SU-DHL-6 (cell line): Measurements from ENCODE around the gene MCHR1.

ENCODE experiments used
- CTCF ChIP-seq: fragments of 200-600 bp; sonication (generic); IDR thresholded peaks from one replicate; pipeline ENCODE4 v1.5.1; 2017; ENCODE audit warnings: antibody characterized with exemption, mild to moderate bottlenecking, low read length, moderate library complexity; ENCODE audit not compliant: insufficient read depth, poor library complexity, severe bottlenecking
- EZH2phosphoT487 ChIP-seq: fragments of 200-600 bp; sonication (generic), shearing (Covaris generic); conservative IDR thresholded peaks from 2 replicates; pipeline ENCODE4 v1.6.1; 2018; ENCODE audit warnings: mild to moderate bottlenecking, antibody characterized with exemption, low read length, moderate library complexity, mixed read lengths

GRCh38 chr22:40671796-40672360 lies 7.4 kb upstream of the MCHR1 start:
- TF ChIP-seq CTCF (no peak), EZH2phosphoT487 (no peak)
